GM18505 (cell line): ENCODE measurements around the gene FURIN.
"Not testable (repeated sequence)": the region's sequence is repeated elsewhere in the genome, so short reads cannot be mapped to it uniquely, and the experiment has no call there.

Source experiments
- ATAC-seq: cut with Tn5 transposase; IDR thresholded peaks from one replicate; pipeline ENCODE4 v1.9.1; 2021; ENCODE audit not compliant: unreplicated experiment
- POLR2A ChIP-seq: IDR thresholded peaks from 4 replicates; pipeline ENCODE4 v1.6.1; 2011; ENCODE audit warnings: borderline replicate concordance; ENCODE audit not compliant: insufficient read depth, insufficient read length; ENCODE audit errors: extremely low read depth

FURIN gene

DNA sequence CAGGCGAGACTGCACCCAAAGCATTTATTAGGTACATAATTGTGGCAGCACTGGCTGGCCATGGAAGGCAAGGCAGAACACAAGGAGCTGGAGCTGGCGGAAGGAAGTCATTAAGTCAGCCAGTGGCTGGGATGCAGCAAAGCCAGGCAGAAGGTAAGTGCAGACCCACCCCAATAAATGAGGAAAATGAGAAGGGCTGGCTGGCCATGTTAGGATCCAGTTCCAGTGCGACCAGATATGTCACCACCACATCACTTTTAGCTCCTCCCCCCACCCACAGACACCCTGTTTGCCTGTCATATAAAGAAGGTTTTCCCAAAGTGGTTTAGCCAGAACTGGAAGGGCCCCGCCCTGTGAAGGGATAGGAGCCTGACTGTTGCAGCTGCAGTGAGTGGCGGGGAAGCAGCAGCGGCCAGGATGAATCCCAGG, at the start of gene FURIN:
Gene FURIN (plus strand): TSS at position 328 of the 429 bp plus-strand sequence. CDS start 7,153 bp downstream, outside the sequence.
- no peak for ATAC-seq
- no peak for TF ChIP-seq POLR2A

DNA sequence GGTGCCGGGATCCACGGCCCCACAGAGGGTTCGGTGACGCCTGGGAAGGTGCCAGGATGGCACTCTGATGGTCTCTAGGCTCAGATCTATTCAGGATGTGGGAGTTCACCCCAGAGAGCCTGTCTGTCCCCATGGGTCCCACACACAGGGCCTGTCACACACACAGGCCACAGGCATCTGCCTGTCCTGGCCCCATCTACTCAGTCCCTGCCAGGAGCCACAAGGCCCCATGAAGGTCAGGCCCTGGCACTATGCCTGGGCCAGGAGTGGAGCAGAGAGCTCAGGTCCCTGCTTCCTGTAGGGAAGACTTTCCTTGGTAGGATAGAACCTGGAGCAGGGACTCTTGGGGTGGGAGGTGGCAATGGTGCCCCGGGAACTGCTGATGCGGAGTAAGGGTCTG, 49.0 kb upstream of the FURIN start:
- no peak for TF ChIP-seq POLR2A
- no peak for ATAC-seq

DNA sequence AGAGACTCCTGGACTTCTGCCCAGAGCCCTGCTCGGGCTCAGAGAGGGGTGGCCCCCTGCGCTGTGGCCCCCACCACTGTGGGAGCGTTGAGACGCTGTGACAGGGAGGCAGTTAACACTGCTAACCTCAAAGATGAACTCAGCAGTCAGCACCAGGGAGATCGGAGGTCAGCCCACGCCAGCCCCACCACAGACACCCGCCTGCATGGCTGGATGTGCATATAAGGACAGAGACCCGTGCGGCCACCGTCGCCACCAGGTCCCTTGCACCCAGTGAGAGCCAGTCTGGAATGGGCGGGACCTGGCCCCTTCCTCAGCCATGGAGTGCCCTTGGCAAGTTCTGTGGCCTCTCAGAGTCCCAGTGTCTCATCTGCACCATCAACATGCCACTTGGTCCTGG, 48.5 kb upstream of the FURIN start:
- no peak for ATAC-seq
- TF ChIP-seq POLR2A: no peak

DNA sequence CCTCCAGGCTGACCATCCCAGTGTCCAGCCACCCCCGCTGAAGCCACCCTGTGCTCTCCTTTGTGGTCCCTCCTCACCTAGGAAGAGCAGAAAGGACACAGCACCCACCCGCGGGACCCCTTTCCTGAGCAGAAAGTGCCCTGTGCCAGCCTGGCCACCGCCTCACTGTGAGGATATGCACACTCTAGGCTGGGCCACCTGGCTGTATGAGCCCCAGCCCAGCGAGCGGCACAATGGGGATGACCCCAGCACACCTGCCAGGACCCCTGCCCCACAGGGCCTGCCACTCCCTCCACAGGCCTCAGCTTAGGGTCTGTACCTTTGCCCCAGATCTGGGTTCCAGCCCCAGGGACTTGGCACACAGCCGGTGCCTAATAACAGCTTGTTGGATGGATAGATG, 47.9 kb upstream of the FURIN start:
- no peak for TF ChIP-seq POLR2A
- ATAC-seq: no peak

DNA sequence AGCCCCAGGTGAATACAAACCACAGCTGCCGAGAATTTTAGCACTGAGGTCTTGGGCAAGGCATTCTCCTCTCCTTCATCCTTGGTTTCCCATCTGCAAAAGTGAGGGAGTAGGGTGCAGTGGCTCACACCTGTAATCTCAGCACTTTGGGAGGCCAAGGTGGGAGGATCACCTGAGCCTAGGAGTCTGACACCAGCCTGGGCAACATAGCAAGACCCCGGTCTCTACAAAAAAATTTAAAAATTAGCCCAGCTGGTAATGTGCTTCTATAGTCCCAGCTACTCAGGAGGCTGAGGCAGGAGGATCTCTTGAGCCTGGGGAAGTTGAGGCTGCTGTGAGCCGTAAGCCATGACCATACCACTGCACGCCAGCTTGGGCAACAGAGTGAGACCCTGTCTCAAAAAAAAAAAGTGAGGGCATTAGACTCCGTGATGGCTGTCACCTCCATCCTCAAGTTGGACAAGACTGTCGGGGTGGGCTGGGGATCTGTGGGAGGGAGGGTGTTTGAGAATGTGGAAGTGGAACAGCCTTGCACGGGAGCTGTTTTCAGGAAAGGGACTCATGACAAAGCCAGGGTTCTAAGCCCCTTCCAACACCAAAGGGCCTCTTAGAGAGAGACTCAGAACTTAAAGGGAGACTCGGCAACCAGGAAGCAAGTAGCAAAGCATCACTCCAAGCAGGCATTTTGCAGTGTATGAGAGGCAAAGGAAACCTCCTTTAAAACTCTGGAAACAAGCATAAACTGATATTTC, 46.0 kb upstream of the FURIN start:
- no peak for TF ChIP-seq POLR2A
- no peak for ATAC-seq

DNA sequence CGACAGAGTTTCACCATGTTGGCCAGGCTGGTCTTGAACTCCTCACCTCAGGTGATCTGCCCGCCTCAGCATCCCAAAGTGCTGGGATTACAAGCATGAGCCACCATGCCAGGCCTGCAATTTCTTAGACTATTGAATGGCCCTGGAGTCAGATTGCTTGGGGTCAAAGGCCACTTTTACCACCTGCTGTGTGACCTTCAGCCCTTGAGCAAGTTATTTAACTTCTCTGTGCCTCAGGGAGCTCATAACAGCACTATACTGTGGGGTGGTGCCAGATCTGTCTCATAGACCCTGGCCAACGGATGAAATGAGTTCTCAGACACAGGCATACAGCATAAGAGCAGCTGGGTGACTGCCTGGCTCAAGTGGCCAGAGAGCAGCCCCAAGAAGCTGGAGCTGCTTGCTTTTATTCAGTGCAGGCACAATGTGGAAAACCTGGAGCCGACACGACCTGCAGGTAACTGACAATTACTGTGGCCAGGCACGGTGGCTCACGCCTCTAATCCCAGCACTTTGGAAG, 44.9 kb upstream of the FURIN start:
- no peak for TF ChIP-seq POLR2A
- ATAC-seq: no peak

DNA sequence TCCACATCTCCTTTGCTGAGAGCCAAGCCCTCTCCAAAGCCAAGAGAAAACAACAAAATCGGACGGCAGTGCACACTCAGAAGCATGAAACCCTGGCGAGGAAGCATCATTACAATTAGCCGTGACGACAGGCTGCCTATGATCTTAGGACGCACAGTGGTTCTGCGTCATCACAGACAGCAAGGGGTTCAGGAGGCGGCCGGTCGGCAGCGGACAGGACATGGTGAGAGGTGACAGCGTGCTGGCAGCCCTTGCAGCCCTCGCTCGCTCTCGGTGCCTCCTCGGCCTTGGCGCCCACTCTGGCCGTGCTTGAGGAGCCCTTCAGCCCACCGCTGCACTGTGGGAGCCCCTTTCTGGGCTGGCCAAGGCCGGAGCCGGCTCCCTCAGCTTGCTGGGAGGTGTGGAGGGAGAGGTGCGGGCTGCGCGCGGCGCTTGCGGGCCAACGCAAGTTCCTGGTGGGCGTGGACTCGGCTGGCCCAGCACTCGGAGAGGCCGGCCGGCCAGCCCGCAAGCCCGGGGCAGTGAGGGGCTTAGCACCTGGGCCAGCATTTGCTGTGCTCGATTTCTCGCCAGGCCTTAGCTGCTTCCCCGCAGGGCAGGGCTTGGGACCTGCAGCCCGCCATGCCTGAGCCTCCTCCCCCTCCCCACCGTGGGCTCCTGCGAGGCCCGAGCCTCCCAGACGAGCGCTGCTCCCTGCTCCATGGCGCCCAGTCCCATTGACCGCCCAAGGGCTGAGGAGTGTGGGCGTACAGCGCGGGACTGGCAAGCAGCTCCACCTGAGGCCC, 43.1 kb upstream of the FURIN start:
- ATAC-seq: not testable (repeated sequence)

DNA sequence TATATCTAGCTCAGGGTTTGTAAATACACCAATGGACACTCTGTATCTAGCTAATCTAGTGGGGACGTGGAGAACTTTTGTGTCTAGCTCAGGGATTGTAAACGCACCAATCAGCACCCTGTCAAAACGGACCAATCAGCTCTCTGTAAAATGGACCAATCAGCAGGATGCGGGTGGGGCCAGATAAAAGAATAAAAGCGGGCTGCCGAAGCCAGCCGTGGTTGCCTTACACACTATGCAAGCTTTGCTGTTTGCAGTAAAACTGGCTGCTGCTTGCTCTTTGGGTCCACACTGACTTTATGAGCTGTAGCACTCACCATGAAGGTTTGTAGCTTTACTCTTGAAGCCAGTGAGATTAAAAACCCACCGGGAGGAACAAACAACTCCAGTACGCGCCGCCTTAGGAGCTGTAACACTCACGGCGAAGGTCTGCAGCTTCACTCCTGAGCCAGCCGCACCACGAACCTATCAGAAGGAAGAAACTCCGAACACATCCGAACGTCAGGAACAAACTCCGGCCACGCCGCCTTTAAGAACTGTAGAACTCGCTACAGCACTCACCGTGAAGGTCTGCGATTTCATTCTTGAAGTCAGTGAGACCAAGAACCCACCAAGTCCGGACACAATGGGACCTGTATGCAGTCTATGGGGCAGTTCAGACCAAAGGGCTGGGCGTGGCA, 42.0 kb upstream of the FURIN start:
- ATAC-seq: not testable (repeated sequence)

DNA sequence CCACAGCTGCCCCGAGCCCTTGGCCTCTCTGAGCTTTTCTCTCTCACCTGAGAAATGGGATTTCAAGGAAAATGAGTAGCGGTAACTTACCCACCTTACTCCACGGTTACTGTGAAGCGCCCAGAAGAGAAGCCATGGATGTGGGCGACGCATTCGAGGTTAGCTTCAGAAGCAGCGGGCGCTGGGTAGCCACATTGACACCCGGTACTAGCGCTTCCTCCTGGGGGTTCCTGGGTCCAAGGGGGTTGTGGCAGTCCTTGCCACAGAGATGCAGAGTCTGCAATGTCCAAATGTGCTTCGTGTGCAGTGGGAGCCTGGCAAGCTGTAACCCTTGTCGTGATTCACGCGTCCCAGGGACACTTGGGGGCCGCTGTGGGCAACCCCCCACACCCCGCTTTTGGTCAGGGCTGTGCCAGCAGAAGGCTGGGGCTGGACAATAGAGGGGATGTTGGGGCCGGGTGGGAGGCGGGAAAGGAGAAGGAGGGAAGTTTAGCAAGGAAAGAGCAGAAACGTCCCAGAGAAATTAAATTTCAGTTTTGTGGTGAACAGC, 41.4 kb upstream of the FURIN start:
- TF ChIP-seq POLR2A: no peak
- no peak for ATAC-seq

DNA sequence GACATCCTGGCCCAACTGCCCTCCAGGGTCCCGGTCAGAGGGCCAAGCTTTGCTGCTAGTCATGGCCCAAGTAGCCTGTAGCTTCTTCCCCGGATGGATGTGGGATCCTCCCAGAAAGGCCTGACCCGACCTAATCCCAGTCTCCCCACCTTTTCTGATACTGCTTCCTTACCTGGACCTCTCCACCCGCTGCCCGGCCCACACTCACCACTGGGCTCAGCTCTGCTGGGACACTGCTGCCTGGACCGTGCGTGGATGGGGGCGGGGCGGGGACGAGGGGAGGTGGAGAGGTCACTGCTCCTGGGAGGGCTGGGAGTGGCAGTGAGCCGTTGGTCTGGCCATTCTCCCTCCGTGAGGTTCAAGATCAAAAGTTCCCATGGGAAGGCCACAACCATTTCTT, 40.3 kb upstream of the FURIN start:
- TF ChIP-seq POLR2A: no peak
- no peak for ATAC-seq

DNA sequence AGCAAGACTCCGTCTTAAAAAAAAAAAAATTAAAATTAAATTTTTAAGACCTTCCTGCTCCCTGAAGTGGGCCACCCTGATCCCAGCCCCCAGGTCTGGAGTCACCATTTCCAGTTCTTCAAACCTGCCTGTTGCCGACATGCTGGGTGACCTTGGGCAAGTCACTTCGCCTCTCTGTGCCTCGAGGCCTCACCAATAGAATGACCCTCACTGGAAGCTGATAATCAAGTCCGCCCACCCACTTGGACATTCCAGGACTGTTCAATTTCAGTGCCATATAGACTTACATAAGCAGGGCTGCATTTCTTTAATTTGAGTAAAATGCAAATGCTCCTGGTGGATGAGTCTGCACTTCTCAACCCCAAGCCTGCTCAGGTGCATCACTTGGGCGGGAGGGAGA, 39.3 kb upstream of the FURIN start:
- no peak for ATAC-seq
- no peak for TF ChIP-seq POLR2A

DNA sequence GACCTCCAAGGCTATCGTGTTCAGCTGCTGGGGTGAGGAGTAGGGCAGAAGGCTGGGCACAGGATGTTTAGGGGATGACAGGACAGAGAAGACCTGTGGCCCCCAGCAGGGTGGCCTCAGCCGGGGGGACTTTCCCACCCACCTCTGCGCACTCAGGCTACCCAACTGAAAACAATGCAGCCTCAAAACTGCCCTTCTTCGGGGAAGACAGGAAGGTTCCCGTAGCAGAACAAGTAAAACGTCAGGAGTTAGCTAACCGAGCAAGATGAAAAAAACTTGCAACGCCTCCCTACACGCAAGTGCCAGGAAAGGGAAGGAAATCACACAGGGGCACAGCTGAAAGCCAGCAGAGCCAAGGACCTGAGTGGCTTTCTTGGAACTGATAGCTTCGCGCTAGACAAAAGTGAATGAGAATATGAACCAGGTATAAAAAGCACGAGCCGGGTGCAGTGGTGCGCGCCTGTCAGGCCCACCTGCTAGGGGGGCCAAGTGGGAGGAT, 38.4 kb upstream of the FURIN start:
- ATAC-seq: no peak

DNA sequence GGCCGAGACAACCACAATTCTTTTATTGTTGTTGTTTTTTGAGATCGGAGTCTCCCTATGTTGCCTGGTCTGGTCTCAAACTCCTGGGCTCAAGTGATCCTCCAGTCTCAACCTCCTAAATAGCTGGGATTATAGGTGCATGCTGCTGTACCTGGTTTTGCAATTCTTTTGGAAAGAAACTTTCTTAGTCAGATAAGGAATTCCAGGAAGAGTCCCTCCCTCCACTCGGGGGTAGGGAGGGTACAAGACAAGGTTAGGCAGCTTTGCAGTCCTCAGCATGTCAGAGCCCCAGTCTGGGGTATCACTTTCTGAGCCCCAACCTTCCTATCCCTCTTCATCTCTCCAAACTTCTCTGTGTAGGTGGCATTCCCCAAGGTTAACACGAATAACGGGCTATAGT, 33.8 kb upstream of the FURIN start:
- no peak for TF ChIP-seq POLR2A
- ATAC-seq: no peak

More for the DNA sequence above, 38.4 kb upstream of the FURIN start:
- TF ChIP-seq POLR2A: no peak
